HG02571 (cell line): ENCODE data around the gene BEX2.

Experiments
- ATAC-seq: cut with Tn5 transposase; IDR thresholded peaks from one replicate; pipeline ENCODE4 v1.9.1; 2021; ENCODE audit warnings: mild to moderate bottlenecking, moderate library complexity; ENCODE audit not compliant: unreplicated experiment

Gene BEX2

DNA sequence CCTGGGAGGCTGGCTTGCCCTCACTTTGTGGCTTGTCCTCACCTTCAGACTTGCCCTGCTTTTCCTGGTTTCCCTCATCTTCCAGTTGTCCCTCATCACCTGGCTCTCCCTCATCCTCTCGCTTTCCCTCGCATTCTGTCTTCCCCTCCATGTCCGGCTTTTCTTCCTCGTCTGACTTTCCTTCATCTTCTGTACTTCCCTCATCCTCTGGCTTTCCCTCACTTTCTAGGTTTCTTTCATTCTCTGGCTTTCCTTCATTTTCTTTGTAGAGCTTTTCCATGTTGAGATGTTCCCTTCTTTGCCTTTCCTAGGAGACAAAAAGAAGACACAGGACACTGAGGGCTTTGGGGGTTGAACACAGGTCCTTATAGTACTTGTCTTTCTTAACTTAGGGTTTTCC, 36.5 kb downstream of the BEX2 start:
- ATAC-seq: no peak
